WTC11 (cell line): ENCODE measurements around the gene CYP46A1. TPM values are rescaled to one million over a fixed set of nuclear protein-coding genes. Genes with fewer than 3 reads are reported as not detected.

ENCODE experiments used
- ATAC-seq: fragments of 200-7000 bp; cut with Tn5 transposase; 2 replicates; pipeline ENCODE4 v1.10.0; 2021; ENCODE audit warnings: mild to moderate bottlenecking, moderate library complexity
- CTCF ChIA-PET: fragments of 300-600 bp; sonication (Branson Sonifier 250); formaldehyde crosslinking; loops from one replicate; lab custom pipeline; 2021; ENCODE audit warnings: antibody characterized with exemption; lab: Charles Lee
- POLR2A ChIA-PET: fragments of 350-600 bp; sonication (Branson Sonifier 250); formaldehyde crosslinking; loops from one replicate; lab custom pipeline; 2021; ENCODE audit warnings: antibody characterized with exemption; lab: Charles Lee
- DNase-seq: peaks from one replicate; pipeline ENCODE4 v3.0.0; 2021; ENCODE audit warnings: low spot score
- H3K27ac Mint-ChIP-seq: 2 replicates; pipeline ENCODE4 v1.8.0; 2021; ENCODE audit warnings: mixed read lengths
- H3K27me3 Mint-ChIP-seq: 2 replicates; pipeline ENCODE4 v1.8.0; 2021; ENCODE audit warnings: low read depth, mild to moderate bottlenecking, moderate library complexity, mixed read lengths
- H3K36me3 Mint-ChIP-seq: 2 replicates; pipeline ENCODE4 v1.8.0; 2021; ENCODE audit warnings: mixed read lengths
- H3K4me1 Mint-ChIP-seq: 2 replicates; pipeline ENCODE4 v1.8.0; 2022; ENCODE audit warnings: mixed read lengths
- H3K4me3 Mint-ChIP-seq: 2 replicates; pipeline ENCODE4 v1.8.0; 2021; ENCODE audit warnings: mild to moderate bottlenecking, moderate library complexity, mixed read lengths
- H3K9me3 Mint-ChIP-seq: 2 replicates; pipeline ENCODE4 v1.8.0; 2021; ENCODE audit warnings: mixed read lengths
- CREB1 ChIP-seq: sonication (generic); formaldehyde crosslinking; IDR thresholded peaks from 2 replicates; pipeline ENCODE4 v1.8.0; 2023; ENCODE audit warnings: mild to moderate bottlenecking, missing genetic modification reagents
- ELF4 ChIP-seq: sonication (generic); formaldehyde crosslinking; IDR thresholded peaks from 2 replicates; pipeline ENCODE4 v1.8.1; 2022; ENCODE audit warnings: low read depth, mild to moderate bottlenecking, moderate library complexity, missing genetic modification reagents
- ETV6 ChIP-seq: sonication (generic); formaldehyde crosslinking; IDR thresholded peaks from 2 replicates; pipeline ENCODE4 v1.8.1; 2022; ENCODE audit warnings: mild to moderate bottlenecking, missing genetic modification reagents
- IRF2 ChIP-seq: sonication (generic); formaldehyde crosslinking; IDR thresholded peaks from 2 replicates; pipeline ENCODE4 v1.8.0; 2022; ENCODE audit warnings: low read depth, missing genetic modification reagents, borderline replicate concordance
- NFATC4 ChIP-seq: fragments of 250-450 bp; sonication (Bioruptor Pico); IDR thresholded peaks from 2 replicates; pipeline ENCODE4 v1.9.0; 2021; ENCODE audit warnings: mild to moderate bottlenecking
- OVOL2 ChIP-seq: fragments of 250-450 bp; sonication (Bioruptor Pico); IDR thresholded peaks from 2 replicates; pipeline ENCODE4 v1.9.0; 2021; ENCODE audit warnings: mild to moderate bottlenecking, borderline replicate concordance
- SMAD4 ChIP-seq: sonication (generic); formaldehyde crosslinking; IDR thresholded peaks from 2 replicates; pipeline ENCODE4 v1.8.0; 2022; ENCODE audit warnings: mild to moderate bottlenecking, missing genetic modification reagents
- total RNA-seq: library from RNA; stranded (reverse); gene quantifications from 3 replicates; pipeline ENCODE4 v1.2.3, GENCODE V29; 2021
- TF ChIP-seq, protein P1 (sequence below): sonication (generic); formaldehyde crosslinking; IDR thresholded peaks from 2 replicates; pipeline ENCODE4 v1.8.1; 2023; ENCODE audit warnings: mild to moderate bottlenecking, missing genetic modification reagents
- TF ChIP-seq, protein P2 (sequence below): sonication (generic); formaldehyde crosslinking; IDR thresholded peaks from 2 replicates; pipeline ENCODE4 v1.8.0; 2022; ENCODE audit warnings: mild to moderate bottlenecking, missing genetic modification reagents
- TF ChIP-seq, protein P3 (sequence below): sonication (generic); formaldehyde crosslinking; IDR thresholded peaks from 2 replicates; pipeline ENCODE4 v1.8.0; 2022; ENCODE audit warnings: mild to moderate bottlenecking, missing genetic modification reagents
- TF ChIP-seq, protein P4 (sequence below): fragments of 250-450 bp; sonication (Bioruptor Pico); IDR thresholded peaks from 2 replicates; pipeline ENCODE4 v2.1.2; 2022; ENCODE audit warnings: mild to moderate bottlenecking, moderate library complexity
- TF ChIP-seq, protein P5 (sequence below): fragments of 250-450 bp; sonication (Bioruptor Pico); conservative IDR thresholded peaks from 2 replicates; pipeline ENCODE4 v1.9.0; 2021; ENCODE audit warnings: mild to moderate bottlenecking
- TF ChIP-seq, protein P6 (sequence below): sonication (generic); formaldehyde crosslinking; IDR thresholded peaks from 2 replicates; pipeline ENCODE4 v1.8.0; 2023; ENCODE audit warnings: mild to moderate bottlenecking, missing genetic modification reagents
- TF ChIP-seq, protein P7 (sequence below): fragments of 200-600 bp; IDR thresholded peaks from 2 replicates; pipeline ENCODE4 v1.8.0; 2022; ENCODE audit warnings: antibody characterized with exemption
- TF ChIP-seq, protein P8 (sequence below): sonication (generic); formaldehyde crosslinking; IDR thresholded peaks from 2 replicates; pipeline ENCODE4 v1.8.1; 2022; ENCODE audit warnings: missing genetic modification reagents, borderline replicate concordance

CYP46A1 gene
- total RNA-seq, 1 experiment from 2014 or later: 0.77 TPM

DNA sequence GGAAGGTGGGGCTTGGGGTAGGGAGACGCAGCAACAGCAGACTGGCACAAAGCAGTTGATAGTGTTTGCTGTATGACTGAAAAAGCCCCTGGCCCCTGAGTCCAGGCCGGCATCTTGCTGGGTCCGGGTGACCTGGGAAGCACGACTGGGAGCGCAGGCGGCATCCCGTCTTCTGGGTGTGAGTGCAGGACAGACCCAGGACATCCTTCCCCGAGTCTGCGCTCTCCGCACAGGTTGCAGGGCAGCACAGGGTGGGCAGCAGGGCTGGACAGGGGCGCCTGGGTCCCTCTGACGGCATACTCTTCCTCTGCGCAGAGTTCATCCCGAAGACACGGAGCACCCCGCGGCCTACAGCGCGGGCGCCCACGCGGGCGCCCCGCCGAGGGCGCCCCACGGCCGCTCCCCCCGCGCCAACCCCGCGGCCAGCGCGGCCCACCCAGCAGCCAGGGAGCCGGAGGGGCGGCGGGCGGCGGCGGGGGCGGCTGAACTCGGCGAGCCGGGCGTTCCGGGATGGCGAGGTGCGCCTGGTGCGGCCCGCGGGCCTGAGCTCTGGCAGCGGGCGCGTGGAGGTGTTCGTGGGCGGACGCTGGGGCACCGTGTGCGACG lies 9.2 kb upstream of the CYP46A1 start:
- DNase-seq: no peak
- H3K9me3 Mint-ChIP-seq: peaks cover 20% of the 10 kb centered on the region
- no peak overlapping the region for H3K27ac Mint-ChIP-seq
- peaks cover 8% of the 10 kb centered on the region for H3K36me3 Mint-ChIP-seq
- CTCF ChIA-PET: interaction anchor here (2.8 kb wide), 1 partner anchor 9 kb away, joined by 12 read pairs; the partner anchor contains the start of gene CYP46A1
- peaks cover 3% of the 10 kb centered on the region; the same call in 1 of the 2 replicates for H3K27me3 Mint-ChIP-seq
- no peak for ATAC-seq
- no peak overlapping the region for H3K4me3 Mint-ChIP-seq
- TF ChIP-seq CREB1 (CRISPR knock-in tag): no peak
- TF ChIP-seq, protein P1, sequence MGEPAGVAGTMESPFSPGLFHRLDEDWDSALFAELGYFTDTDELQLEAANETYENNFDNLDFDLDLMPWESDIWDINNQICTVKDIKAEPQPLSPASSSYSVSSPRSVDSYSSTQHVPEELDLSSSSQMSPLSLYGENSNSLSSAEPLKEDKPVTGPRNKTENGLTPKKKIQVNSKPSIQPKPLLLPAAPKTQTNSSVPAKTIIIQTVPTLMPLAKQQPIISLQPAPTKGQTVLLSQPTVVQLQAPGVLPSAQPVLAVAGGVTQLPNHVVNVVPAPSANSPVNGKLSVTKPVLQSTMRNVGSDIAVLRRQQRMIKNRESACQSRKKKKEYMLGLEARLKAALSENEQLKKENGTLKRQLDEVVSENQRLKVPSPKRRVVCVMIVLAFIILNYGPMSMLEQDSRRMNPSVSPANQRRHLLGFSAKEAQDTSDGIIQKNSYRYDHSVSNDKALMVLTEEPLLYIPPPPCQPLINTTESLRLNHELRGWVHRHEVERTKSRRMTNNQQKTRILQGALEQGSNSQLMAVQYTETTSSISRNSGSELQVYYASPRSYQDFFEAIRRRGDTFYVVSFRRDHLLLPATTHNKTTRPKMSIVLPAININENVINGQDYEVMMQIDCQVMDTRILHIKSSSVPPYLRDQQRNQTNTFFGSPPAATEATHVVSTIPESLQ (CRISPR knock-in tag): no peak
- TF ChIP-seq, protein P2, sequence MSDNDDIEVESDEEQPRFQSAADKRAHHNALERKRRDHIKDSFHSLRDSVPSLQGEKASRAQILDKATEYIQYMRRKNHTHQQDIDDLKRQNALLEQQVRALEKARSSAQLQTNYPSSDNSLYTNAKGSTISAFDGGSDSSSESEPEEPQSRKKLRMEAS: no peak
- POLR2A ChIA-PET: no interaction called here
- H3K4me1 Mint-ChIP-seq: peaks cover 30% of the 10 kb centered on the region

DNA sequence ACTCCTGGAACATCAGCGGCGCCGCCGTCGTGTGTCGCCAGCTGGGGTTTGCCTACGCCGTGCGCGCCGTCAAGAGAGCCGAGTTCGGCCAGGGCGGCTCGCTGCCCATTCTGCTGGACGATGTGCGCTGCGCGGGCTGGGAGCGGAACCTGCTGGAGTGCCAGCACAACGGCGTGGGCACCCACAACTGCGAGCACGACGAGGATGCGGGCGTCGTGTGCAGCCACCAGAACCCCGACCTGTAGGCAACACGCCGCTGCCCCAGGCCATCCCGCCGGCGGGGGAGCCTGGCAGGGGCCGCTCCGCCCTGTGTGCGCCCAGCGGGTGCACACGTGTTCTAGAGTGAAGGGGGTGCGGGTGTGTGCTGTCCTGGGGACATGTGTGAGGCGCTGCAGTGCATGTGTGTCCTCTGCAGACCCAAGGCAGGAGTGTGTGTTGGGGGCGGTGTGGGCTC lies 8.7 kb upstream of the CYP46A1 start:
- Mint-ChIP-seq H3K27me3 (peaks cover 3% of the 10 kb centered on the region; the same call in 1 of the 2 replicates), H3K4me1 (peaks cover 29% of the 10 kb centered on the region), H3K27ac (no peak overlapping the region; the same call in 1 of the 2 replicates), H3K9me3 (peaks cover 20% of the 10 kb centered on the region), H3K36me3 (peaks cover 8% of the 10 kb centered on the region), H3K4me3 (no peak overlapping the region)
- no peak for DNase-seq
- CTCF ChIA-PET: interaction anchor here (2.8 kb wide), 1 partner anchor 9 kb away, joined by 12 read pairs; the partner anchor contains the start of gene CYP46A1
- ATAC-seq: no peak
- POLR2A ChIA-PET: no interaction called here
- TF ChIP-seq OVOL2 (CRISPR knock-in tag) (no peak), IRF2 (CRISPR knock-in tag) (no peak), SMAD4 (CRISPR knock-in tag) (no peak), ELF4 (CRISPR knock-in tag) (no peak), NFATC4 (CRISPR knock-in tag) (no peak), ETV6 (CRISPR knock-in tag) (no peak)
- TF ChIP-seq, protein P3, sequence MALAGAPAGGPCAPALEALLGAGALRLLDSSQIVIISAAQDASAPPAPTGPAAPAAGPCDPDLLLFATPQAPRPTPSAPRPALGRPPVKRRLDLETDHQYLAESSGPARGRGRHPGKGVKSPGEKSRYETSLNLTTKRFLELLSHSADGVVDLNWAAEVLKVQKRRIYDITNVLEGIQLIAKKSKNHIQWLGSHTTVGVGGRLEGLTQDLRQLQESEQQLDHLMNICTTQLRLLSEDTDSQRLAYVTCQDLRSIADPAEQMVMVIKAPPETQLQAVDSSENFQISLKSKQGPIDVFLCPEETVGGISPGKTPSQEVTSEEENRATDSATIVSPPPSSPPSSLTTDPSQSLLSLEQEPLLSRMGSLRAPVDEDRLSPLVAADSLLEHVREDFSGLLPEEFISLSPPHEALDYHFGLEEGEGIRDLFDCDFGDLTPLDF: no peak
- TF ChIP-seq, protein P4, sequence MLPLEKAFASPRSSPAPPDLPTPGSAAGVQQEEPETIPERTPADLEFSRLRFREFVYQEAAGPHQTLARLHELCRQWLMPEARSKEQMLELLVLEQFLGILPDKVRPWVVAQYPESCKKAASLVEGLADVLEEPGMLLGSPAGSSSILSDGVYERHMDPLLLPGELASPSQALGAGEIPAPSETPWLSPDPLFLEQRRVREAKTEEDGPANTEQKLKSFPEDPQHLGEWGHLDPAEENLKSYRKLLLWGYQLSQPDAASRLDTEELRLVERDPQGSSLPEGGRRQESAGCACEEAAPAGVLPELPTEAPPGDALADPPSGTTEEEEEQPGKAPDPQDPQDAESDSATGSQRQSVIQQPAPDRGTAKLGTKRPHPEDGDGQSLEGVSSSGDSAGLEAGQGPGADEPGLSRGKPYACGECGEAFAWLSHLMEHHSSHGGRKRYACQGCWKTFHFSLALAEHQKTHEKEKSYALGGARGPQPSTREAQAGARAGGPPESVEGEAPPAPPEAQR (CRISPR knock-in tag): no peak
- TF ChIP-seq, protein P5, sequence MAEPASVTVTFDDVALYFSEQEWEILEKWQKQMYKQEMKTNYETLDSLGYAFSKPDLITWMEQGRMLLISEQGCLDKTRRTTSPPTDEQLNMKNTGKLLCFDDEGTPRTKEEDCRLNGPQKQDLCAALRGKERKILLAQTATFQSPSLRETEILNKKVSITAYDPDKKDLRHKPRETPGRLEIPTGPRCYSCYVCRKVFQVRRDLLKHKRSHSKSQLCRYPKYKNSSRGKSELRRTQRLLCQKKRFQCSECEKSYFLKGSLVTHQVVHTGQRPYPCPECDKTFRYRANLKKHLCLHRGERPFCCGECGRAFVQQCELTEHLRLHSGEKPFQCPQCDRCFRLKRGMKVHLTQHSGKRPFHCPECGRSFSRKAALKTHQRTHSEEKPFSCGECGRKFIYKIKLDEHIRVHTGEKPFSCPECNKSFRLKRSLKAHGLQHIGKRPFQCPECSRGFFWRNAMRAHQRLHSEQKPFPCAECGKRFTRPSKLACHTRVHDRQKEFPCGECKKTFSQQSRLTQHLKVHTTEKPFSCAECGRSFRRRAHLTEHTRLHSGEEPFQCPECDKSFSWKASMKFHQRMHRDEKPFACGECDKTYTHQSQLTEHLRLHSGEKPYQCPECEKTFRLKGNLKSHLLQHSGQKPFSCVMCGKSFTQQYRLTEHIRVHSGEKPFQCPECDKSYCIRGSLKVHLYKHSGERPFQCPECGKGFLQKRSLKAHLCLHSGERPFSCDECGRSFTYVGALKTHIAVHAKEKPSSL (CRISPR knock-in tag): no peak
- TF ChIP-seq, protein P6, sequence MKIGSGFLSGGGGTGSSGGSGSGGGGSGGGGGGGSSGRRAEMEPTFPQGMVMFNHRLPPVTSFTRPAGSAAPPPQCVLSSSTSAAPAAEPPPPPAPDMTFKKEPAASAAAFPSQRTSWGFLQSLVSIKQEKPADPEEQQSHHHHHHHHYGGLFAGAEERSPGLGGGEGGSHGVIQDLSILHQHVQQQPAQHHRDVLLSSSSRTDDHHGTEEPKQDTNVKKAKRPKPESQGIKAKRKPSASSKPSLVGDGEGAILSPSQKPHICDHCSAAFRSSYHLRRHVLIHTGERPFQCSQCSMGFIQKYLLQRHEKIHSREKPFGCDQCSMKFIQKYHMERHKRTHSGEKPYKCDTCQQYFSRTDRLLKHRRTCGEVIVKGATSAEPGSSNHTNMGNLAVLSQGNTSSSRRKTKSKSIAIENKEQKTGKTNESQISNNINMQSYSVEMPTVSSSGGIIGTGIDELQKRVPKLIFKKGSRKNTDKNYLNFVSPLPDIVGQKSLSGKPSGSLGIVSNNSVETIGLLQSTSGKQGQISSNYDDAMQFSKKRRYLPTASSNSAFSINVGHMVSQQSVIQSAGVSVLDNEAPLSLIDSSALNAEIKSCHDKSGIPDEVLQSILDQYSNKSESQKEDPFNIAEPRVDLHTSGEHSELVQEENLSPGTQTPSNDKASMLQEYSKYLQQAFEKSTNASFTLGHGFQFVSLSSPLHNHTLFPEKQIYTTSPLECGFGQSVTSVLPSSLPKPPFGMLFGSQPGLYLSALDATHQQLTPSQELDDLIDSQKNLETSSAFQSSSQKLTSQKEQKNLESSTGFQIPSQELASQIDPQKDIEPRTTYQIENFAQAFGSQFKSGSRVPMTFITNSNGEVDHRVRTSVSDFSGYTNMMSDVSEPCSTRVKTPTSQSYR (CRISPR knock-in tag): no peak
- TF ChIP-seq, protein P7, sequence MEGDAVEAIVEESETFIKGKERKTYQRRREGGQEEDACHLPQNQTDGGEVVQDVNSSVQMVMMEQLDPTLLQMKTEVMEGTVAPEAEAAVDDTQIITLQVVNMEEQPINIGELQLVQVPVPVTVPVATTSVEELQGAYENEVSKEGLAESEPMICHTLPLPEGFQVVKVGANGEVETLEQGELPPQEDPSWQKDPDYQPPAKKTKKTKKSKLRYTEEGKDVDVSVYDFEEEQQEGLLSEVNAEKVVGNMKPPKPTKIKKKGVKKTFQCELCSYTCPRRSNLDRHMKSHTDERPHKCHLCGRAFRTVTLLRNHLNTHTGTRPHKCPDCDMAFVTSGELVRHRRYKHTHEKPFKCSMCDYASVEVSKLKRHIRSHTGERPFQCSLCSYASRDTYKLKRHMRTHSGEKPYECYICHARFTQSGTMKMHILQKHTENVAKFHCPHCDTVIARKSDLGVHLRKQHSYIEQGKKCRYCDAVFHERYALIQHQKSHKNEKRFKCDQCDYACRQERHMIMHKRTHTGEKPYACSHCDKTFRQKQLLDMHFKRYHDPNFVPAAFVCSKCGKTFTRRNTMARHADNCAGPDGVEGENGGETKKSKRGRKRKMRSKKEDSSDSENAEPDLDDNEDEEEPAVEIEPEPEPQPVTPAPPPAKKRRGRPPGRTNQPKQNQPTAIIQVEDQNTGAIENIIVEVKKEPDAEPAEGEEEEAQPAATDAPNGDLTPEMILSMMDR: no peak
- TF ChIP-seq, protein P8, sequence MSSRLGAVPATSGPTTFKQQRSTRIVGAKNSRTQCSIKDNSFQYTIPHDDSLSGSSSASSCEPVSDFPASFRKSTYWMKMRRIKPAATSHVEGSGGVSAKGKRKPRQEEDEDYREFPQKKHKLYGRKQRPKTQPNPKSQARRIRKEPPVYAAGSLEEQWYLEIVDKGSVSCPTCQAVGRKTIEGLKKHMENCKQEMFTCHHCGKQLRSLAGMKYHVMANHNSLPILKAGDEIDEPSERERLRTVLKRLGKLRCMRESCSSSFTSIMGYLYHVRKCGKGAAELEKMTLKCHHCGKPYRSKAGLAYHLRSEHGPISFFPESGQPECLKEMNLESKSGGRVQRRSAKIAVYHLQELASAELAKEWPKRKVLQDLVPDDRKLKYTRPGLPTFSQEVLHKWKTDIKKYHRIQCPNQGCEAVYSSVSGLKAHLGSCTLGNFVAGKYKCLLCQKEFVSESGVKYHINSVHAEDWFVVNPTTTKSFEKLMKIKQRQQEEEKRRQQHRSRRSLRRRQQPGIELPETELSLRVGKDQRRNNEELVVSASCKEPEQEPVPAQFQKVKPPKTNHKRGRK: no peak
